K562 (cell line): ENCODE measurements around the gene SAMD14. TPM values are rescaled to one million over a fixed set of nuclear protein-coding genes. Genes with fewer than 3 reads are reported as not detected.

Experiments
- BCL6 ChIP-seq: fragments of 250-450 bp; sonication (Bioruptor Pico); IDR thresholded peaks from 2 replicates; pipeline ENCODE4 v1.4.0; 2020
- HCFC1 ChIP-seq: IDR thresholded peaks from 2 replicates; pipeline ENCODE4 v1.6.1; 2012; ENCODE audit warnings: low read depth, low read length, improper control_type of control experiment
- KDM5B ChIP-seq: fragments of 200-600 bp; sonication (generic); IDR thresholded peaks from 2 replicates; pipeline ENCODE4 v1.6.1; 2012; ENCODE audit warnings: low read depth, mild to moderate bottlenecking, moderate library complexity, low read length, control low read depth, inconsistent platforms; ENCODE audit not compliant: insufficient replicate concordance
- MCM5 ChIP-seq: fragments of 450-650 bp; IDR thresholded peaks from 2 replicates; pipeline ENCODE4 v1.6.1; 2016; ENCODE audit warnings: low read depth
- MTA2 ChIP-seq: fragments of 450-650 bp; IDR thresholded peaks from 2 replicates; pipeline ENCODE4 v1.6.1; 2016; ENCODE audit warnings: low read depth
- NR3C1 ChIP-seq: sonication (generic); formaldehyde crosslinking; IDR thresholded peaks from 2 replicates; pipeline ENCODE4 v1.8.1; 2022; ENCODE audit warnings: missing genetic modification reagents
- POLR2AphosphoS2 ChIP-seq: IDR thresholded peaks from 2 replicates; pipeline ENCODE4 v1.6.1; 2012; ENCODE audit warnings: low read length, improper control_type of control experiment
- TCFL5 ChIP-seq: fragments of 250-450 bp; sonication (Bioruptor Pico); conservative IDR thresholded peaks from 2 replicates; pipeline ENCODE4 v1.6.1; 2021; ENCODE audit warnings: mild to moderate bottlenecking, moderate library complexity, matching md5 sums
- TSC22D4 ChIP-seq: fragments of 450-650 bp; IDR thresholded peaks from 2 replicates; pipeline ENCODE4 v1.6.1; 2016; ENCODE audit warnings: missing genetic modification characterization, missing biosample characterization, control low read depth
- ZNF146 ChIP-seq: IDR thresholded peaks from one replicate; pipeline ENCODE4 v1.6.1; 2018; ENCODE audit warnings: missing compliant biosample characterization; ENCODE audit not compliant: unreplicated experiment
- polyA plus RNA-seq, 8 experiments: library from polyadenylated mRNA; depleted of rRNA in 4 of 8; stranded (reverse) in 5 of 8; unstranded in 3 of 8; fragments of >200 nt; fragmentation: Nextera tagmentation in 2 of 8; fragmentation: Illumina TruSeq in 1 of 8; extraction: Ambion mirVana in 2 of 8; extraction: Trizol in 1 of 8; gene quantifications; 2 replicates each; pipeline versions ENCODE4 v1.2.1 to v1.2.3, GENCODE V29; 2011 to 2014; ENCODE audit warnings: inconsistent platforms in 1 of 8, missing spikeins in 1 of 8
- total RNA-seq, 7 experiments: library from RNA; depleted of rRNA in 6 of 7; stranded (reverse); fragments of >200 nt in 6 of 7; fragmentation: Illumina TruSeq in 2 of 7; extraction: Trizol in 2 of 7; gene quantifications; 2 replicates each; pipeline versions ENCODE4 v1.2.1 to v1.2.3, GENCODE V29; 2011 to 2021; ENCODE audit warnings: low replicate concordance in 1 of 7
- TF ChIP-seq, protein P1 (sequence below), 2 experiments: fragments of 450-650 bp; IDR thresholded peaks; 2 replicates each; pipeline ENCODE4 v1.6.1; 2016
- TF ChIP-seq, protein P2 (sequence below): fragments of 250-450 bp; sonication (Bioruptor Pico); IDR thresholded peaks from 2 replicates; pipeline ENCODE4 v1.4.0; 2020; ENCODE audit warnings: mild to moderate bottlenecking, moderate library complexity
- TF ChIP-seq, protein P3 (sequence below): fragments of 250-450 bp; sonication (Bioruptor Pico); IDR thresholded peaks from 2 replicates; pipeline ENCODE4 v1.8.0; 2021; ENCODE audit warnings: borderline replicate concordance, mild to moderate bottlenecking, moderate library complexity; ENCODE audit not compliant: poor library complexity, severe bottlenecking
- TF ChIP-seq, protein P4 (sequence below): fragments of 200-800 bp; sonication (Bioruptor generic); IDR thresholded peaks from 2 replicates; pipeline ENCODE4 v1.6.1; 2016; ENCODE audit warnings: missing genetic modification characterization, missing compliant biosample characterization
- TF ChIP-seq, protein P5 (sequence below): sonication (generic); formaldehyde crosslinking; IDR thresholded peaks from 2 replicates; pipeline ENCODE4 v1.8.0; 2022; ENCODE audit warnings: mild to moderate bottlenecking, missing genetic modification reagents

SAMD14 gene
- total and polyA plus RNA-seq, 9 of the 15 experiments (the other 6 are each of a cell fraction or from before 2014, with no cell fraction given) = 0.04 to 0.07 TPM; not detected in 7

DNA sequence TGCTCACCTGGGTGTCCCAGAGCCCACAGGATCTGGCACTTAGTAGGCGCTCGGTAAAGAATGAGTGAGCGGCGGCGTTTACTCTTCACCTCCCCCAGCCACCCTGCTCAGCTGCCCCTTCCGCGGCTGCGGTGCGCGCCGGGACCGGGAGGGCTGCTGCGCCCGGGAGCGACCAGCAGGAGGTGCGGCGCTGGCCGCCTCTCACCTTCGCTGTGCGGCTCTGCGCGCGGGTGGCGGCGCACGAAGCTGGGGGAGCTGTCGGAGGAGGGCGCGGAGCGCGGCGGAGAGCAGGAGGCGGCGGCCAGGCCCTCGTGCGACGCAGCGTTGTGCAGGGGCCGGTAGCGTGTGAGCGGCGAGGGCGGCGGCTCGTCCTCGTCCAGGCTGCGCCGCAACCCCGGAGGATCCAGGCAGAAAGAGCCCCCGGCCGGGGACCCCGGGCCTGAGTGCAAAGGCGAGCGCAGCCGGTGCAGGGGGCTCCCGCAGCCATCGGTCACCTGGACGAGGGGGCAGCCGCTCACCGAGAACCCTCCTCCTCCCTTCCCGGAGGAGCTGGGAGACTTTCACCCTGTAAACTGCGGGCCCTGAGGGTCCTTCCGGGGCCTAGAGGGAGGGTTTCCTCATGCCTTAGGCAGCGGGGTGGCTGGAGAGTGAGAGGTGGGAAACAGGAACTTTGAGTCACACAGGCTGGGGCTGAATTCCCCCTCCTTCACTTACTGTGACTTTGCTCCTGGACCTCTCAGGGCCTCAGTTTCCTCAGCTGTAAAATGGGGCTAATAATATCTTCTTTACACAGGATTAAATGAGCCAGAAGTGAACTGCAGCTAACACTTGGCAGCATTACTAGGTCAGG, 12.5 kb downstream of the SAMD14 start (continued):
- TF ChIP-seq, protein P1, sequence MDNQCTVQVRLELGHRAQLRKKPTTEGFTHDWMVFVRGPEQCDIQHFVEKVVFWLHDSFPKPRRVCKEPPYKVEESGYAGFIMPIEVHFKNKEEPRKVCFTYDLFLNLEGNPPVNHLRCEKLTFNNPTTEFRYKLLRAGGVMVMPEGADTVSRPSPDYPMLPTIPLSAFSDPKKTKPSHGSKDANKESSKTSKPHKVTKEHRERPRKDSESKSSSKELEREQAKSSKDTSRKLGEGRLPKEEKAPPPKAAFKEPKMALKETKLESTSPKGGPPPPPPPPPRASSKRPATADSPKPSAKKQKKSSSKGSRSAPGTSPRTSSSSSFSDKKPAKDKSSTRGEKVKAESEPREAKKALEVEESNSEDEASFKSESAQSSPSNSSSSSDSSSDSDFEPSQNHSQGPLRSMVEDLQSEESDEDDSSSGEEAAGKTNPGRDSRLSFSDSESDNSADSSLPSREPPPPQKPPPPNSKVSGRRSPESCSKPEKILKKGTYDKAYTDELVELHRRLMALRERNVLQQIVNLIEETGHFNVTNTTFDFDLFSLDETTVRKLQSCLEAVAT (IDR thresholded peaks at IDR 0.05) = no peak
- TF ChIP-seq TCFL5 (CRISPR knock-in tag) = no peak
- TF ChIP-seq, protein P2, sequence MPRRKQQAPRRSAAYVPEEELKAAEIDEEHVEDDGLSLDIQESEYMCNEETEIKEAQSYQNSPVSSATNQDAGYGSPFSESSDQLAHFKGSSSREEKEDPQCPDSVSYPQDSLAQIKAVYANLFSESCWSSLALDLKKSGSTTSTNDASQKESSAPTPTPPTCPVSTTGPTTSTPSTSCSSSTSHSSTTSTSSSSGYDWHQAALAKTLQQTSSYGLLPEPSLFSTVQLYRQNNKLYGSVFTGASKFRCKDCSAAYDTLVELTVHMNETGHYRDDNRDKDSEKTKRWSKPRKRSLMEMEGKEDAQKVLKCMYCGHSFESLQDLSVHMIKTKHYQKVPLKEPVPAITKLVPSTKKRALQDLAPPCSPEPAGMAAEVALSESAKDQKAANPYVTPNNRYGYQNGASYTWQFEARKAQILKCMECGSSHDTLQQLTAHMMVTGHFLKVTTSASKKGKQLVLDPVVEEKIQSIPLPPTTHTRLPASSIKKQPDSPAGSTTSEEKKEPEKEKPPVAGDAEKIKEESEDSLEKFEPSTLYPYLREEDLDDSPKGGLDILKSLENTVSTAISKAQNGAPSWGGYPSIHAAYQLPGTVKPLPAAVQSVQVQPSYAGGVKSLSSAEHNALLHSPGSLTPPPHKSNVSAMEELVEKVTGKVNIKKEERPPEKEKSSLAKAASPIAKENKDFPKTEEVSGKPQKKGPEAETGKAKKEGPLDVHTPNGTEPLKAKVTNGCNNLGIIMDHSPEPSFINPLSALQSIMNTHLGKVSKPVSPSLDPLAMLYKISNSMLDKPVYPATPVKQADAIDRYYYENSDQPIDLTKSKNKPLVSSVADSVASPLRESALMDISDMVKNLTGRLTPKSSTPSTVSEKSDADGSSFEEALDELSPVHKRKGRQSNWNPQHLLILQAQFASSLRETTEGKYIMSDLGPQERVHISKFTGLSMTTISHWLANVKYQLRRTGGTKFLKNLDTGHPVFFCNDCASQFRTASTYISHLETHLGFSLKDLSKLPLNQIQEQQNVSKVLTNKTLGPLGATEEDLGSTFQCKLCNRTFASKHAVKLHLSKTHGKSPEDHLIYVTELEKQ (CRISPR knock-in tag) = no peak
- TF ChIP-seq MTA2 = no peak
- no peak for TF ChIP-seq MCM5
- no peak for TF ChIP-seq KDM5B
- TF ChIP-seq POLR2AphosphoS2 = no peak
- no peak for TF ChIP-seq HCFC1
- TF ChIP-seq TSC22D4 = no peak
- TF ChIP-seq NR3C1 (CRISPR knock-in tag) = no peak
- no peak for TF ChIP-seq ZNF146 (CRISPR knock-in tag)
- TF ChIP-seq, protein P3, sequence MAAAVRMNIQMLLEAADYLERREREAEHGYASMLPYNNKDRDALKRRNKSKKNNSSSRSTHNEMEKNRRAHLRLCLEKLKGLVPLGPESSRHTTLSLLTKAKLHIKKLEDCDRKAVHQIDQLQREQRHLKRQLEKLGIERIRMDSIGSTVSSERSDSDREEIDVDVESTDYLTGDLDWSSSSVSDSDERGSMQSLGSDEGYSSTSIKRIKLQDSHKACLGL (CRISPR knock-in tag) = no peak
- TF ChIP-seq, protein P4, sequence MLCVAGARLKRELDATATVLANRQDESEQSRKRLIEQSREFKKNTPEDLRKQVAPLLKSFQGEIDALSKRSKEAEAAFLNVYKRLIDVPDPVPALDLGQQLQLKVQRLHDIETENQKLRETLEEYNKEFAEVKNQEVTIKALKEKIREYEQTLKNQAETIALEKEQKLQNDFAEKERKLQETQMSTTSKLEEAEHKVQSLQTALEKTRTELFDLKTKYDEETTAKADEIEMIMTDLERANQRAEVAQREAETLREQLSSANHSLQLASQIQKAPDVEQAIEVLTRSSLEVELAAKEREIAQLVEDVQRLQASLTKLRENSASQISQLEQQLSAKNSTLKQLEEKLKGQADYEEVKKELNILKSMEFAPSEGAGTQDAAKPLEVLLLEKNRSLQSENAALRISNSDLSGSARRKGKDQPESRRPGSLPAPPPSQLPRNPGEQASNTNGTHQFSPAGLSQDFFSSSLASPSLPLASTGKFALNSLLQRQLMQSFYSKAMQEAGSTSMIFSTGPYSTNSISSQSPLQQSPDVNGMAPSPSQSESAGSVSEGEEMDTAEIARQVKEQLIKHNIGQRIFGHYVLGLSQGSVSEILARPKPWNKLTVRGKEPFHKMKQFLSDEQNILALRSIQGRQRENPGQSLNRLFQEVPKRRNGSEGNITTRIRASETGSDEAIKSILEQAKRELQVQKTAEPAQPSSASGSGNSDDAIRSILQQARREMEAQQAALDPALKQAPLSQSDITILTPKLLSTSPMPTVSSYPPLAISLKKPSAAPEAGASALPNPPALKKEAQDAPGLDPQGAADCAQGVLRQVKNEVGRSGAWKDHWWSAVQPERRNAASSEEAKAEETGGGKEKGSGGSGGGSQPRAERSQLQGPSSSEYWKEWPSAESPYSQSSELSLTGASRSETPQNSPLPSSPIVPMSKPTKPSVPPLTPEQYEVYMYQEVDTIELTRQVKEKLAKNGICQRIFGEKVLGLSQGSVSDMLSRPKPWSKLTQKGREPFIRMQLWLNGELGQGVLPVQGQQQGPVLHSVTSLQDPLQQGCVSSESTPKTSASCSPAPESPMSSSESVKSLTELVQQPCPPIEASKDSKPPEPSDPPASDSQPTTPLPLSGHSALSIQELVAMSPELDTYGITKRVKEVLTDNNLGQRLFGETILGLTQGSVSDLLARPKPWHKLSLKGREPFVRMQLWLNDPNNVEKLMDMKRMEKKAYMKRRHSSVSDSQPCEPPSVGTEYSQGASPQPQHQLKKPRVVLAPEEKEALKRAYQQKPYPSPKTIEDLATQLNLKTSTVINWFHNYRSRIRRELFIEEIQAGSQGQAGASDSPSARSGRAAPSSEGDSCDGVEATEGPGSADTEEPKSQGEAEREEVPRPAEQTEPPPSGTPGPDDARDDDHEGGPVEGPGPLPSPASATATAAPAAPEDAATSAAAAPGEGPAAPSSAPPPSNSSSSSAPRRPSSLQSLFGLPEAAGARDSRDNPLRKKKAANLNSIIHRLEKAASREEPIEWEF (CRISPR knock-in tag) = no peak
- TF ChIP-seq BCL6 (CRISPR knock-in tag) = no peak
- TF ChIP-seq, protein P5, sequence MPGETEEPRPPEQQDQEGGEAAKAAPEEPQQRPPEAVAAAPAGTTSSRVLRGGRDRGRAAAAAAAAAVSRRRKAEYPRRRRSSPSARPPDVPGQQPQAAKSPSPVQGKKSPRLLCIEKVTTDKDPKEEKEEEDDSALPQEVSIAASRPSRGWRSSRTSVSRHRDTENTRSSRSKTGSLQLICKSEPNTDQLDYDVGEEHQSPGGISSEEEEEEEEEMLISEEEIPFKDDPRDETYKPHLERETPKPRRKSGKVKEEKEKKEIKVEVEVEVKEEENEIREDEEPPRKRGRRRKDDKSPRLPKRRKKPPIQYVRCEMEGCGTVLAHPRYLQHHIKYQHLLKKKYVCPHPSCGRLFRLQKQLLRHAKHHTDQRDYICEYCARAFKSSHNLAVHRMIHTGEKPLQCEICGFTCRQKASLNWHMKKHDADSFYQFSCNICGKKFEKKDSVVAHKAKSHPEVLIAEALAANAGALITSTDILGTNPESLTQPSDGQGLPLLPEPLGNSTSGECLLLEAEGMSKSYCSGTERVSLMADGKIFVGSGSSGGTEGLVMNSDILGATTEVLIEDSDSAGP (CRISPR knock-in tag) = no peak
